Subcutaneous adipose tissue (tissue), 4 donors: ENCODE data around the gene COL28A1. TPM values are rescaled to one million over a fixed set of nuclear protein-coding genes. Genes with fewer than 3 reads are reported as not detected.

Source experiments
- total RNA-seq, 4 donors: library from RNA; depleted of rRNA; stranded (reverse); fragments of >200 nt; gene quantifications; one replicate each; pipeline ENCODE4 v1.1.0, GENCODE V29; 2016
- TF ChIP-seq, protein P1 (sequence below): fragments of 450-650 bp; IDR thresholded peaks from one replicate; pipeline ENCODE4 v1.5.1; 2016; ENCODE audit warnings: low read depth, mild to moderate bottlenecking, control low read depth, antibody characterized with exemption, moderate library complexity

The COL28A1 gene
- total RNA-seq, 4 donors from 2014 or later: 0.51 to 3.2 (median 1.8) TPM

DNA sequence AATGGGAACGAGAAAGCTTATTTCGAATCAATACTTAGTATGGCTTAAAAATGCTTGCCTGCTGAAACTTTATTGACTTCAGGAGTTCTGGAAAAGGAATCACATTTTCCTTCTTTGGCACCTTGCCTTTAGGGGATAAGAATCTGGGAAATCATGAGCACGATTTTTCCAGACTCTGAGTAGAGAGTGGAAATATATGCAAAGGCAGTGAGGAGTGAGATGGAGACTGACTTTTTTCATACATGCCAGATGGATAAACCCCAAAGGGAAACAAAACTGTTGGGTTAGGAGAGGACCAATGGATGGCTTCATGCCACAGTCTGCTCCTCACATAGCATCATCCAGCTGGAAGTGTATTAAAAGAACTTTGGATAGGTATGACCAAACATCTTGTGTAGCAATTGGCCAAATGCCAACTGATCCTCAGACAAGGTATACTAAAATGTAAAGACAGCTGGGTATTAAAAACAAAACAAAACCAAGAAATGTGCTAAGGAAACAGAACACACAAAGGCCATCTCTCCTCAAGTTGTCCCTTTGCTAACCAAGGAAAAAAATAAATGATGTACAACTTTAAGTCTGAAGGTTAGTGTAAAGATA lies 1.7 kb downstream of the COL28A1 start:
- TF ChIP-seq, protein P1, sequence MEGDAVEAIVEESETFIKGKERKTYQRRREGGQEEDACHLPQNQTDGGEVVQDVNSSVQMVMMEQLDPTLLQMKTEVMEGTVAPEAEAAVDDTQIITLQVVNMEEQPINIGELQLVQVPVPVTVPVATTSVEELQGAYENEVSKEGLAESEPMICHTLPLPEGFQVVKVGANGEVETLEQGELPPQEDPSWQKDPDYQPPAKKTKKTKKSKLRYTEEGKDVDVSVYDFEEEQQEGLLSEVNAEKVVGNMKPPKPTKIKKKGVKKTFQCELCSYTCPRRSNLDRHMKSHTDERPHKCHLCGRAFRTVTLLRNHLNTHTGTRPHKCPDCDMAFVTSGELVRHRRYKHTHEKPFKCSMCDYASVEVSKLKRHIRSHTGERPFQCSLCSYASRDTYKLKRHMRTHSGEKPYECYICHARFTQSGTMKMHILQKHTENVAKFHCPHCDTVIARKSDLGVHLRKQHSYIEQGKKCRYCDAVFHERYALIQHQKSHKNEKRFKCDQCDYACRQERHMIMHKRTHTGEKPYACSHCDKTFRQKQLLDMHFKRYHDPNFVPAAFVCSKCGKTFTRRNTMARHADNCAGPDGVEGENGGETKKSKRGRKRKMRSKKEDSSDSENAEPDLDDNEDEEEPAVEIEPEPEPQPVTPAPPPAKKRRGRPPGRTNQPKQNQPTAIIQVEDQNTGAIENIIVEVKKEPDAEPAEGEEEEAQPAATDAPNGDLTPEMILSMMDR: no peak

DNA sequence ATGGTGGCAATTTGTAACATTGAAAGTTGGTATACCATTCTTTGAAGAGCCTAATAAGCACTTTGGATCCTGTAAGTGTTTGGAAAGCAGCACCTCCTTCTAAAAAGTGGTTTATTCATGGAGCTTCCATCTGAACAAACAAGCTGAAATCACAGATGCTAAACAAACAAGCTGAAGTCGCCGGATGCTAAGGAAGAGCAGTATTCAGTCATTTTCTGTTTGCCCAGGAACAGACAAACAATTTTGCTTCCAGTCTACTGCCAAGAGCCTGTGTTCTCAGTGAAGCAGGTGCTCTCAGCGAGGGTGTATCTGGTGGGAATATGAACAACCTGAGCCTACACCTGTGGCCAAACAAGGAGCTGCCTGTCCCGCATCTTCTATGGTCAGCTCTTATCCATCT lies 6.3 kb downstream of the COL28A1 start:
- TF ChIP-seq, protein P1: no peak

DNA sequence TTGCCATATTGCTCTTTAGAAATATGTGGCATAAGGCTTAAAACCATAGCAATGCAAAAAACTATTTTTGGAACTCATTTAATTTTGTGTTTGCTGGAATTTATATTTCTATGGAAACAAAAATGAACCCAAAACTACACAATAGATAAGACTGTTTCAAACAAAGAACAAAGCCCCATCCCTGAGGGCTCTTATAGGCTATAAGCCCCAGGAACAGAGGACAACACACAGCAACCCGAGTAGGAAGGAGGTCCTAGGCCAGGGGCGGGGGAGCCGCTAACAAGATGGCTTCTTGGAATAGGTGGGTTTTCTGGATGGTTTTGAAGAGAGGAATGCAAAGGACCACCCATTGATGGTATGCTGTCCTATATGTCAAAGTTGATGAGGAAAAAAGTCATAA lies 8.6 kb downstream of the COL28A1 start:
- TF ChIP-seq, protein P1: no peak

DNA sequence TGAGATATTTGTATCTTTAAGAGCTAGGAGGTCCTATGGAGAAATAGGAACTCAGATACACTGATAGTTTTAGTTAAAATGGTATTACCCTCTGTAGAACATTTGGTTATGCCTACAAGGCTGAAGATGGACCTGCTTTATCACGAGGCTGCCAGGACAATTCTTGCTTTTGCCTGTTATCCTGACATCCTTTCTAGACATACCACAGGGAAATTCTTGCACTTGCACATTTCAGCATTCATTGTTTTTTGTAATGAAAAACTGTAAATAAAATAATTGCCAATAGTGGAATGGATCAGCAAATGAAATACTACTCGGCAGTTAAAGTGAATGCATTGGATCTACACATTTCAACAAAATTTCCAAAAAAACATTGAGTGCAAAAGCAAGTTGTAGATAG lies 9.7 kb downstream of the COL28A1 start:
- TF ChIP-seq, protein P1: no peak

DNA sequence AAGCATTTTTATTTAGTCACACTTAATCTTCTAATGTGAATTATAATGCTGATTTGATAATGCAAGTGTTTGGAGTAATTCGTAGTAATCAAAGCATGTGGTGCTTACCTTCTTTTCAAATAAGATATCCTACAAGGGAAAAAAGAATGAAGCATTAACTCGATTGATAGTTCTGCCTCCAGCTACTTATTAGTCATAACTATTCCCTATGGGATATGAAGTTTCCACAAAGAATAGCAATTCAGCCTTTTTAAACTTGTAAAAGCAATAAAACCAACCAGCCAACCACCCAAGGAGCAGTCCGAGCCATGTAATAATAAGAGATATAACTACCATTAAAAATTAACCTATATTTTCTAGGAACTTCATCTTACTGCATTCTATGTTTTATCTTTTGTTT lies 11.6 kb downstream of the COL28A1 start:
- TF ChIP-seq, protein P1: no peak

DNA sequence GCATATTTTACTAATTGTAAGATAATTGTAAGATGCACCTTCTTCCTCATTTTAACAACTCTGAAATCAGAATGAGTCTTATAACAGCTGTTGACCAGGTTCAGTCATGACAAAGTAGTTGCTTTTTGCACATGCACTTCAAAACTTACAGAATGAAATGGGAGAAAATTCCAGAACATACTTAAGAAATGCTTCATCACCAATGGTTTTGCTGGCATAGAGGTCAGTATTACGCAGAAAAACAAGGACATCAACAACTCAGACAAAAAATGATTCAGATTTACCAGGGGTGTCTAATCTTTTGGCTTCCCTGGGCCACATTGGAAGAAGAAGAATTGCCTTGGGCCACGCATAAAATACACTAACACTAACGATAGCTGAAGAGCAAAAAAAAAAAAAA lies 13.3 kb downstream of the COL28A1 start:
- TF ChIP-seq, protein P1: no peak

DNA sequence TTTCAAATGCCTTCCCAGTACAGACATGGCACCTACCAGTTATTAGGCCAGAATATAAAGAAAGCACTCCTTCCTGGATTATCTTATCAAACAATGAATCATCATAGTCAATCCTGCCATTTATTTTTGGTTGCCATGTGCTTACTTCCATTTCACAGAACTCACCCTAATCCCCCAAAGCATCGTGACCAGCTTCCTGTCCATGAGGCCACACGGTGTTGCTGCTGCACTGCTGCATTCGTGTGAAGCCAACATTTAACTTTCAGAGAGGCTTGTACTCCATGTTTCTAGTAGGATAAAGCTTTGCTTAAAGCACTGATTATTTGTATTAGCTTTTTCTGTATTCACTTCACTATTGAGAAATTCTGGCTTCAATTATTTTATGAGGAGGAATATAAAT lies 14.4 kb downstream of the COL28A1 start:
- TF ChIP-seq, protein P1: no peak
